ENCODE measurements around the gene UFD1. TPM values are rescaled to one million over a fixed set of nuclear protein-coding genes. Genes with fewer than 3 reads are reported as not detected.
A peak's percentile ranks its signal among the peaks of the same experiment; 100 is the strongest.

Gene UFD1, protein sequence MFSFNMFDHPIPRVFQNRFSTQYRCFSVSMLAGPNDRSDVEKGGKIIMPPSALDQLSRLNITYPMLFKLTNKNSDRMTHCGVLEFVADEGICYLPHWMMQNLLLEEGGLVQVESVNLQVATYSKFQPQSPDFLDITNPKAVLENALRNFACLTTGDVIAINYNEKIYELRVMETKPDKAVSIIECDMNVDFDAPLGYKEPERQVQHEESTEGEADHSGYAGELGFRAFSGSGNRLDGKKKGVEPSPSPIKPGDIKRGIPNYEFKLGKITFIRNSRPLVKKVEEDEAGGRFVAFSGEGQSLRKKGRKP
- 10 to 100 TPM; 62.1 to 65.6 TPM for total RNA-seq

DNA sequence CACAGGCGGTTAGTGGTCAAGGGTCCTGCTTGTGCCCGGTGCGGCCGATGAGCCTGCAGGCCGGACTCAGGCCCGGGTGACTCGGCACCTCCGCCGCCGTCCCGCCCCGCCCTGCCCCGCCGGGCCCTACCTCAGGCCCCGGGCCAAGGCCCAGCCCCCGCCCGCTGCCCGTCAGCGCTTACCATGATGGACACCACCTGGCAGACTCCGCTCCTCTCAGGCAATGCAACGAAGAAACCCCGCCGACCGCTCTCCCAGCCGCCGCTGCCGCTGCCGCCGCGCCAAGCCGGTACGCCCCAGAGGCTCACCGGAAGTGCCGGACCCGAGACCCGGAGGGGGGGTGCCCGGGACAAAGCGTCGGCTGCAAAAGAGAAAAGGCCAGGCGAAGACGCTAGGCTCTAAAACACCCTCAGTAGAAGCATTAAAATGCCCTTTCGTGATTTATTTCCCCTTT lies at the start of gene UFD1:
TSS of gene UFD1 (minus strand) at position 293 of the 454 bp plus-strand sequence. CDS start at position 185, 108 bp downstream.
- peak within 1 kb of the TSS; percentile 95 for H3K27ac Mint-ChIP-seq
- peaks cover 43% of the 10 kb centered on the region for H3K4me1 Mint-ChIP-seq
- CTCF ChIA-PET, result interaction anchor here (1.0 to 3.3 kb wide), 8 partner anchors 9 to 334 kb away, joined by 3 to 18 read pairs (median 6); partner anchors contain the start of genes ESS2, HIRA and MRPL40
- peak; percentile 85 for DNase-seq
- H3K9me3 Mint-ChIP-seq, result no peaks in the 10 kb centered on the region
- peaks cover 31% of the 10 kb centered on the region for H3K36me3 Mint-ChIP-seq (ENCODE audit: low read depth)
- H3K4me3 Mint-ChIP-seq, result peak within 1 kb of the TSS; percentile 100
- no peaks in the 10 kb centered on the region for H3K27me3 Mint-ChIP-seq
- POLR2A ChIA-PET, result interaction anchor here (0.6 to 5.0 kb wide), 23 partner anchors 9 to 1329 kb away, joined by 3 to 59 read pairs (median 5); partner anchors contain the start of genes C22orf39, DGCR2, ESS2 and HIRA

DNA sequence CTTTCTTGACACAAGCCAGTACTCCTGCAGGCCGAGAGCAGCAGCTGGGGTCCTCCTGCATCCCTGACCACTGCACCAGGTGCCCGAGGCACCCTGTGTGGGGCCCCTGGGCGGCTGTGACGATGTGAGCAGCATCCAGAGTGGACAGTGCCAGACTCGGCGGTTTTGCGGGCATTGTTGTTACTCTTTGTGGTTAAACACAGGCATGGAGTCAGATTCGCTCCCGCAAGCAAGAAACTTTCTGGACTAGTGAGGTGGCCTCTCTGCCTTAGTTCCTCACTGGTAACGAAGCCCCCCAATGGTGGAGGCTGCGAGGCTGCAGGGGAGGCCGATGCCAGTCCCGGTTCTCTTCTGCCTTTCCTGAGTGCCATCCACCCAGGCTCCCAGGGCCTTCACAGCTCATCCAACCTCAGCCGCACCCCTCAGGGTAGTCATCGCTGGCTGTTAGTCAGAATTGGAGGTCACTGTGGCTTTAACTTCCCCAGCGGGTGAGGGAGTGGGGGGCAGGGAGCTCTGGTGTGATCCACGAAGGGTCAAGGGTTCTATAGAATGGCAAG lies 48.9 kb upstream of the UFD1 start:
- ChIA-PET CTCF (no interaction called here), POLR2A (no interaction called here)
- peaks cover 33% of the 10 kb centered on the region for H3K27me3 Mint-ChIP-seq
- no peak for DNase-seq
- H3K36me3 Mint-ChIP-seq (ENCODE audit: low read depth), result no peaks in the 10 kb centered on the region
- H3K4me1 Mint-ChIP-seq, result peaks cover 13% of the 10 kb centered on the region
- no peak overlapping the region for H3K4me3 Mint-ChIP-seq
- no peaks in the 10 kb centered on the region for H3K9me3 Mint-ChIP-seq
- no peak overlapping the region for H3K27ac Mint-ChIP-seq

DNA sequence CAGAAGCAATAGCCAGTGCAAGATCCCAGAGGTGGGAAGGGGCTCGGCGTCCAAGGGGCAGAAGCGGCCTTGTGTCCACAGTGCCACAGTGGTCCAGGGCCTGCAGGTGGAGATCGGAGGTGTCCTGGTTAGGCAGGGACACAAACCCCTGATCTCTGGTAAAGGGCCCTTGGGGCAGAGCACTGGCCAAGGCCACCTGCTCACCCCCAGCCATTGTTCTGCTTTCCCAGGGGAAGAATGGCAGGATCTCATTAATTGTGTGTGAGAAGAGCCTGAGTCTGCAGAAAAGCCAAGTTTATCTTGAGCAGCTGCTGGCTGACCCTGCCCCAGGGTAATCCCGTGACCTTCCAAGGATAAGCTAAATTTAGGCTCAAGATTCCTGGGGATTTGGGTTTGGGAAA lies 48.3 kb upstream of the UFD1 start:
- no peak for DNase-seq
- no peak overlapping the region for H3K4me3 Mint-ChIP-seq
- H3K27me3 Mint-ChIP-seq, result peaks cover 34% of the 10 kb centered on the region
- no peaks in the 10 kb centered on the region for H3K36me3 Mint-ChIP-seq (ENCODE audit: low read depth)
- POLR2A ChIA-PET, result no interaction called here
- H3K4me1 Mint-ChIP-seq, result peaks cover 16% of the 10 kb centered on the region
- H3K27ac Mint-ChIP-seq, result no peak overlapping the region
- CTCF ChIA-PET, result no interaction called here
- H3K9me3 Mint-ChIP-seq, result no peaks in the 10 kb centered on the region

DNA sequence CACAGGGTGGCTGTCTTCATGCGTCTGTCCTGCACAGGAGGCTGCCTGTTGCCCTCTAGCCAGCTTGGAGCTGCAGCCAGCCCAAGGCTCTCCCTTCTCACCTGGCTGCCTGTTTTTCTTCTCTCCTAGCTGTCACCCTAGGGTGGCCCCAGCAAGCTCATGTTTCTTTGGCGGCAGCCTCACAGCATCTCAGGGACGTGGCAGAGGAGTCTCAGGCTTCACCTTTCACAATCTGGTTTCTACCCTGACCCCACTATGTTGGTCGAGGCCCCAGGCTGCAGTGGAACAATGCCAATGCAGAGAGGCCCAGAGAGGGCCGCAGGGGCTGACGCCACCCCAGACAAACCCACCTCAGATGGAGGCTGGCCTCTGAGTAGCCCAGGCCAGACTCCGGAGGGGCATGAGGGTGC lies 47.7 kb upstream of the UFD1 start:
- CTCF ChIA-PET, result no interaction called here
- H3K36me3 Mint-ChIP-seq (ENCODE audit: low read depth), result peaks cover 3% of the 10 kb centered on the region
- POLR2A ChIA-PET, result no interaction called here

DNA sequence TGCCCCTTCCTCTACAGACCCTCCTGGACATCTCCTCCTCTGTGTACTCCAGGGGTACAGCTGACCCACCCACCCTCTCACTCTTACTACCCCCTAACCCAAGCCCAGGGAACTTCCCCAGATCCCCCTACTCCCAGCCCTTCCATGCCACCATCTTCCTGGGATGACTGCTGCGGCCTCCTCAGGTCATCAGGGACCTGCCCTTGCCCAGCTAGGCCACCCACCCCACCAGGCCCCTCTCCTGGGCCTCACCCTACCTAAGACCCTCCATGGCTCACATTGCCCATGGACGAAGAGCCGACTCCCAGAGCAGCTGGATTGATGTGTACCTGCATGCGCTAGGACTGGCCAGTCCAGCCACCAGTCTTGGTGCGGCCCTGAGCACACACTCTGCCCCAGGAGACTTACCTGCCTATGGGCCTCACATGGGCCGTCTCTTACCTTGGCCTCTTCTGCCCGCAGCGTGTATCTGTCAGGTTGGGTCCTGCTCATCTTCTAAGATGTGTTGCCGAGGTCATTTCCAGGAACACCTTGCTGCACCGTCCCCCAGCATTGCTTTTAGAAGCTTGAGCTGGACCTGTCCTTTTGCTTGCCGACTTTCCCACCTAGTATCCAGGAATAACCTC lies 47.2 kb upstream of the UFD1 start:
- Mint-ChIP-seq H3K4me3 (no peak overlapping the region), H3K4me1 (peaks cover 16% of the 10 kb centered on the region), H3K27me3 (peaks cover 34% of the 10 kb centered on the region), H3K9me3 (no peaks in the 10 kb centered on the region), H3K36me3 (ENCODE audit: low read depth) (peaks cover 4% of the 10 kb centered on the region), H3K27ac (no peak overlapping the region)
- CTCF ChIA-PET, result no interaction called here
- POLR2A ChIA-PET, result no interaction called here
- DNase-seq, result no peak

More for the DNA sequence above, 47.7 kb upstream of the UFD1 start:
- Mint-ChIP-seq H3K4me1 (peaks cover 16% of the 10 kb centered on the region), H3K4me3 (no peak overlapping the region), H3K27me3 (peaks cover 34% of the 10 kb centered on the region), H3K9me3 (no peaks in the 10 kb centered on the region), H3K27ac (no peak overlapping the region)
- DNase-seq, result no peak

DNA sequence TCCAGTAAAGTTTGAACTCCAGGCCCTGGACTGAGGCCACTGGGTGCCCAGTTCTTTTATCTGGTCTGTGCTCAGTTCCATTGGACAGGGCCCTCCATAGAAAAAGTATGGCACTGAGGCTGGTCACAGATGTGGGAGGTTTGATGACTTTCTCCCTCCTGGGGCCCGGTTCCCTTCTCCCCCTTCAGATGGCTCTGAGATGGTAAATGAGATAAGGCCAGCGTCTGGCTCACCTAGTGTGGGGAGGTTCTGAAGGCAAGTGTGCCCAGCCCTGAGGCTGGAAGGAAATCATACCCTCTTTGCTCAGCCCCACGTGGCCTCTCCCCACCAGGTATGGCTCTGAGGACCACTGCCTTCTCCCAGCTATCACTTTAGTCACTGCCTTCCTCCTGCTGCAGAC lies 46.7 kb upstream of the UFD1 start:
- Mint-ChIP-seq H3K27me3 (peaks cover 32% of the 10 kb centered on the region), H3K9me3 (no peaks in the 10 kb centered on the region), H3K27ac (no peak overlapping the region), H3K4me1 (peaks cover 16% of the 10 kb centered on the region), H3K36me3 (ENCODE audit: low read depth) (peaks cover 5% of the 10 kb centered on the region), H3K4me3 (no peak overlapping the region)
- ChIA-PET POLR2A (no interaction called here), CTCF (no interaction called here)
- DNase-seq, result no peak

DNA sequence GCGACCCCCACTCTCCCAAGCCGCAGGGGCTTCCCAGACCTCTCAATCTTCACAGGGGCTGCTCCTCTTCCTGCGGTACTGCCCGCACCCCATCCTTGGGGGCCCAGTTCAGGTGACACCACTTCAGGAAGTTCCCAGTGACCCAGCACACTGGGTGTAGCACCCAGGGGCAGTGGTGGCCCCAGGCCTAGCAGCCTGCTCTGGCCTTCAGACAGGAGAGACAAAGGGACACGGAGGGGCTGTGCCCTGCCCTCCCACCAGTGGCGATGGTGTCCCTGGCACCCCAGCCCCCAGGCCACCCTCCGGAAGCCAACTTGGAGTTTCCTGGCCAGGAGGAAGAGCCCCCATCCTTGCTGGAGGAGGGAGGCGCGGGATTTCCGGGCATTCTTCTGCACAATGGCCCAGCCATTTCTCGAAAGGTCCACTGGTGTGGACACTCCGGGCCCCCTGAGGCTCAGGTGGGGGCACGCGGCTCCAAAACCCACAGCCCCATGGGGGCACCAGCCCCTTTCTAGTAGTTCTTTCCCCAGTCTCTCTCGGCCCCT lies 46.2 kb upstream of the UFD1 start:
- peaks cover 32% of the 10 kb centered on the region for H3K27me3 Mint-ChIP-seq
- ChIA-PET POLR2A (no interaction called here), CTCF (no interaction called here)
- peaks cover 16% of the 10 kb centered on the region for H3K4me1 Mint-ChIP-seq
- DNase-seq, result no peak
- H3K4me3 Mint-ChIP-seq, result no peak overlapping the region
- peaks cover 8% of the 10 kb centered on the region for H3K36me3 Mint-ChIP-seq (ENCODE audit: low read depth)
- no peak overlapping the region for H3K27ac Mint-ChIP-seq
- no peaks in the 10 kb centered on the region for H3K9me3 Mint-ChIP-seq

DNA sequence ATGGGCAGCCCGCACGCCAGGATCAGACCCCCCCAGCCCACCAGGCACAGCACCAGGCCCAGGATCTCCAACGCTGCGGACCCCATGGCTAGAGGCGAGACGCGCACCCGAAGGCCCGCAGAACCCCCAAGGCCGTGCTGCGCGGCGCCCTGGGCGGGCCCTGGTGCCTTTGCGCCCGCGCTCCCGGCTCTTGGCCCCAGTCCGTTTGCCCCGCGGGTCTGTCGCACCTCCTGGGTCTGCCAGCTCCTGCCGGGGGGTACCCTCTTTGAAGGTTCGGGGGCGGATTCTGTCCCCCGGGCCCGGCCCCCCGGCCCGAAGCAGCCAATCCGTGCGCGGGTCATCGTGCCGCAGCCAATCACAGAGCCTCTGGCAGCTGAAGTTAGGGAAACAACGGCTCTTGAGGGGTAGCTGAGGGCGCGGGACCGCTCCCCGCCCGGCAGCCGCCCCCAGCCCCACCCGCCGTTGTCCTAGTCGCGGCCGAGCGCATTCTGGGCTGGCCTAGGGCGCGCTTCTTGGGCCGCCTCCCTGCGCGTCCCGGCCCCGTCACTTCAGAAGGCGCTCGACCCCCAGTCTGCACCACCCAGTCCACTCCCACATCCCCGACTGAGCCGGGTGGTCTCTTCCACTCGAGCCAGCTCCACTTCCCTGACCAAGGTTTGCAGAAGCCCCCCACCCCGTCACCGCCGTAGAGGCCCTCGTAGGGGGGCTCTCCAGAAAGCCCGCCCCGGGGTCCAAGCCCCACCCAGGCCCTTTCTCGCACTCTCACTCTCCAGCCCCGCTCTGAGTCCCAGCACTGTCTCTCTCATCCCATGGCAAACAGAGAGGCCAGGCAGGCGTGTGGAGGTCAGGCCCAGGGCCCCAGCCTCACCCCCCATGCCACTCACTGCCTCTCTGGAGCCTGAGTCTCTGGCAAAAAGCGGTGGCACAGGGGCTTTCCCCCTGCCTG lies 45.5 kb upstream of the UFD1 start, which contains the start of gene CLDN5:
TSS of gene CLDN5 (minus strand) at position 241 of the 946 bp plus-strand sequence. CDS start at position 86, 155 bp downstream.
- no peak within 1 kb of the TSS for H3K27ac Mint-ChIP-seq
- no peak for DNase-seq
- ChIA-PET POLR2A (interaction anchor here (1.1 to 1.4 kb wide), 3 partner anchors 9 to 44 kb away, joined by 3 to 4 read pairs (median 3); no protein-coding TSS in a partner anchor), CTCF (no interaction called here)
- peaks cover 16% of the 10 kb centered on the region for H3K4me1 Mint-ChIP-seq
- H3K36me3 Mint-ChIP-seq (ENCODE audit: low read depth), result peaks cover 8% of the 10 kb centered on the region
- H3K4me3 Mint-ChIP-seq, result peak within 1 kb of the TSS; percentile 46
- H3K27me3 Mint-ChIP-seq, result peaks cover 32% of the 10 kb centered on the region
- H3K9me3 Mint-ChIP-seq, result no peaks in the 10 kb centered on the region

DNA sequence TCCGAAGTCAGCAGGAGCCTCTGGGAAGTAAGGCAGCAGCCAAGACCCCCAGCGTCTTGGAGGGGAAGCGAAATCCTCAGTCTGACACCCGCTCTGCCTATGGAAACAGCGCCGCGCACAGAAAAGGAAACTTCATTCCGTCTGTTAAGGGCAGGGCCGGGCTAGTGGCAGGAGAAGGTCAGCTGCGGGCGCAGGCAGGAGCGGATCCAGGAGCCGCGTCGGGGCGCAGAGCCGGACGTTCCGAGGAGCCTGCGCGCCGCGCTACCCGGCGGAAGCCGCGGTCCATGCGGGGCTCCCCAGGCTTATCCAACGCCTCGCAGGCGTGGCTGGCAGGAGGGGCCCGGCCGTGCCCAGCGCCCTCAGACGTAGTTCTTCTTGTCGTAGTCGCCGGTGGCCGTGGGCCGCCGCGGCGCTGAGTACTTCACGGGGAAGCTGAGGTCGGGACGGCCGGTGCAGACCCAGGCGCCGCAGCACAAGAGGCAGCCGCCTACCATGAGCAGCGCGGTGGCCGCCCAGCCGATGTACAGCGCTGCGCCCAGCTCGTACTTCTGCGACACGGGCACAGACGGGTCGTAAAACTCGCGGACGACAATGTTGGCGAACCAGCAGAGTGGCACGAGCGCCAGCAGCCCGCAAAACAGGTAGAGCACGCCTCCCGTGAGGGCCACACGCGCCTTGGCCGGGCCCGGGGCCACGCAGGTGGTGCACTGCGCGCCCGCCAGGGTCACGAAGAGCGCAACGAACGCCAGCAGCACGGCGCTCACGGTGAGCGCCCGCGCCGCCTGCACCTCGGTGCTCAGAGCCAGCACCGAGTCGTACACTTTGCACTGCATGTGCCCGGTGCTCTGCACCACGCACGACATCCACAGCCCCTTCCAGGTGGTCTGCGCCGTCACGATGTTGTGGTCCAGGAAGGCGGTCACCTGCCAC lies 44.5 kb upstream of the UFD1 start:
- POLR2A ChIA-PET, result interaction anchor here (1.1 to 1.4 kb wide), 3 partner anchors 8 to 45 kb away, joined by 3 to 4 read pairs (median 3); no protein-coding TSS in a partner anchor
- H3K4me3 Mint-ChIP-seq, result peak overlapping the region; percentile 46
- CTCF ChIA-PET, result no interaction called here
- DNase-seq, result peak; percentile 30
- H3K9me3 Mint-ChIP-seq, result no peaks in the 10 kb centered on the region
- no peak overlapping the region for H3K27ac Mint-ChIP-seq
- peaks cover 16% of the 10 kb centered on the region for H3K4me1 Mint-ChIP-seq
- peaks cover 10% of the 10 kb centered on the region for H3K36me3 Mint-ChIP-seq (ENCODE audit: low read depth)
- H3K27me3 Mint-ChIP-seq, result peaks cover 32% of the 10 kb centered on the region

DNA sequence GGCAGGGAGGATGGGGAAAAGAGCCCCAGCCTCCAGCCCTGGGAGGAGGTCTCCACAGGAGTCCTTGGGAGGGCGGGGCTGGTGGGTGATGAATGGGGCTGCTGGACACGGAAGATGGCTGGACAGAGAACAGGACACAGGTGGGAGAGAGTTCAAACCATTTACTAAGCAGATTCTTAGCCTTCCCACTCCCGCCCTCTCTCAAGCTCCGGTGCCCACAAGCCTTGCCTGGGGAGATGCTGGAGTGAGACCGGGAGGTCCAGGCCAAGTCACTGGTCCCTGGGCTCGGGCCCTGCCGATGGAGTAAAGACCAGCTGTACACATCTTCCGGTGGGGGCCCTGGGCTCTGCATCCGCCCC lies 43.9 kb upstream of the UFD1 start:
- DNase-seq, result no peak

DNA sequence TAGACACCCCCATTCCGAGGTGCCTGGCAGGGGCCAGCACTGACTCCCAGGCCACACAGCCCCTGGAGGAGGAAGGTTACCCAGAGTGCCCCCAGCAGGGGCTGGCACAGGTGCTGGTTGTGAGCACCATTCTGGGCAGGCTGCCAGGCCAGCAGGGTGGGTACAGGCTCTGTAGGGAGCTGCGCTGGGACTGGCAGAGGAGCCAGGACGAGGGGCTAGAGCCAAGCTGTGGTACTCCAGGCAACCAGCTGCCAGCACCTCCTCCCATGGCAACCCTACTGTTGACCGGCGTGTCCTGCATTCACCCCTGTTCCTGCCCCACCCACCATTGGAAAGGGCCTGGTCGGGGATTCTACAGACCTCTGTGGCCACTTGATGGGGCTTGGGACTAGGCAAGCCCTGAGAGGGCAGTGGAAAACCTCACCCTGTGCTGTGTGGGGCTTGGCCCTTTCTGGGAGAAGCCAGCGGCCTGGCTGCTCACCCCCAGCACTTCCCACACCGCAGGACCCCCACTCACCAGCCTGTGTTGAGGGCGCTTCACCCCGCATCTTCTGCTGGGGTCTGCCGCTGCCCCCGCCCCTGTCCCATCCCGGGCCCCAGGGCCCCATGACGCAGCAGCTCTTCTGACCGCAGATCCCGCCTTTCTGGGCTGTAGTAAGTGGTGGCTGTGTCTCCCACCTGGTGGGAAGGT lies 43.3 kb upstream of the UFD1 start:
- no peak for DNase-seq
- CTCF ChIA-PET, result no interaction called here
- no peak overlapping the region for H3K4me3 Mint-ChIP-seq

More for the DNA sequence above, 43.9 kb upstream of the UFD1 start:
- H3K27ac Mint-ChIP-seq, result no peak overlapping the region
- CTCF ChIA-PET, result no interaction called here
- H3K4me1 Mint-ChIP-seq, result peaks cover 16% of the 10 kb centered on the region
- no peaks in the 10 kb centered on the region for H3K9me3 Mint-ChIP-seq
- peaks cover 32% of the 10 kb centered on the region for H3K27me3 Mint-ChIP-seq
- peaks cover 10% of the 10 kb centered on the region for H3K36me3 Mint-ChIP-seq (ENCODE audit: low read depth)
- POLR2A ChIA-PET, result interaction anchor here (1.1 to 1.4 kb wide), 2 partner anchors 8 to 46 kb away, joined by 3 to 4 read pairs; no protein-coding TSS in a partner anchor
- peak overlapping the region; percentile 24 for H3K4me3 Mint-ChIP-seq

More for the DNA sequence above, 43.3 kb upstream of the UFD1 start:
- Mint-ChIP-seq H3K9me3 (no peaks in the 10 kb centered on the region), H3K4me1 (peaks cover 16% of the 10 kb centered on the region), H3K27ac (no peak overlapping the region), H3K27me3 (peaks cover 32% of the 10 kb centered on the region), H3K36me3 (ENCODE audit: low read depth) (peaks cover 15% of the 10 kb centered on the region)
- POLR2A ChIA-PET, result interaction anchor here (0.6 to 1.4 kb wide), 3 partner anchors 7 to 97 kb away, joined by 3 to 4 read pairs (median 3); no protein-coding TSS in a partner anchor

All from activated CD4-positive, alpha-beta memory T cell treated with anti-CD3 and anti-CD28 coated beads, Interleukin-2, amount 10 ng/mL, durations not matched to agents 7 days and 5 days (primary cell).